ENCODE results near the gene SGSM1. TPM values are rescaled to one million over a fixed set of nuclear protein-coding genes. Genes with fewer than 3 reads are reported as not detected.

Gene SGSM1
- total RNA-seq, 4 donors from 2014 or later = 0.07 to 0.44 (median 0.41) TPM; not detected in 1

DNA sequence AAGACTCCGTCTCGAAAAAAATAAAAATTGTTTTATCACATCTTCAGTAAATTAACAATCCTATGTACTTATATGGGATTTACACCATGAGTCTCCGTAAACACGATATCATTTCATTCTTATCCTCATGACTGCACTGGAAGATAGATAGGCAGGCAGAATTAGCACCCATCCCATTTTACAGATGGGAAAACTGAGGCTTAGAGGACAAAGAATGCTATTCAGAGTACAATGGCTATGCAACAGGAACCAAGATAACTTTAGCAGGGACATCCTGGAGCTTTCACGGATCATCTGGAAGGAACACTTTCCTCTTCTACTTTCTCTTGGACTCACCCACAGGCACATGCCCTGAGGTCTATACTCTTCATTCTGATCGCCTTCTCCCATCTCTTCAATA, 14.6 kb upstream of the SGSM1 start:
- Histone ChIP-seq H3K27me3 (no peaks in the 10 kb centered on the region), H3K4me1 (no peaks in the 10 kb centered on the region), H3K27ac (no peak overlapping the region), H3K9me3 (no peaks in the 10 kb centered on the region), H3K36me3 (no peaks in the 10 kb centered on the region), H3K4me3 (no peak overlapping the region)
- intact Hi-C loops (cut with DNase I; ENCODE audit: low total_unique reads) (no loop called here), in situ Hi-C loops (cut with MboI; ENCODE audit: low sequenced_read_pairs in 4 of 4) (no loop called here)
- no peak for ATAC-seq
- TF ChIP-seq, protein P1, sequence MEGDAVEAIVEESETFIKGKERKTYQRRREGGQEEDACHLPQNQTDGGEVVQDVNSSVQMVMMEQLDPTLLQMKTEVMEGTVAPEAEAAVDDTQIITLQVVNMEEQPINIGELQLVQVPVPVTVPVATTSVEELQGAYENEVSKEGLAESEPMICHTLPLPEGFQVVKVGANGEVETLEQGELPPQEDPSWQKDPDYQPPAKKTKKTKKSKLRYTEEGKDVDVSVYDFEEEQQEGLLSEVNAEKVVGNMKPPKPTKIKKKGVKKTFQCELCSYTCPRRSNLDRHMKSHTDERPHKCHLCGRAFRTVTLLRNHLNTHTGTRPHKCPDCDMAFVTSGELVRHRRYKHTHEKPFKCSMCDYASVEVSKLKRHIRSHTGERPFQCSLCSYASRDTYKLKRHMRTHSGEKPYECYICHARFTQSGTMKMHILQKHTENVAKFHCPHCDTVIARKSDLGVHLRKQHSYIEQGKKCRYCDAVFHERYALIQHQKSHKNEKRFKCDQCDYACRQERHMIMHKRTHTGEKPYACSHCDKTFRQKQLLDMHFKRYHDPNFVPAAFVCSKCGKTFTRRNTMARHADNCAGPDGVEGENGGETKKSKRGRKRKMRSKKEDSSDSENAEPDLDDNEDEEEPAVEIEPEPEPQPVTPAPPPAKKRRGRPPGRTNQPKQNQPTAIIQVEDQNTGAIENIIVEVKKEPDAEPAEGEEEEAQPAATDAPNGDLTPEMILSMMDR (IDR thresholded peaks at IDR 0.05 in 4 of 5, conservative IDR thresholded peaks at IDR 0.05 in 1 of 5) = no peak
- no peak for TF ChIP-seq POLR2A (IDR thresholded peaks at IDR 0.05)
- no peak for DNase-seq

DNA sequence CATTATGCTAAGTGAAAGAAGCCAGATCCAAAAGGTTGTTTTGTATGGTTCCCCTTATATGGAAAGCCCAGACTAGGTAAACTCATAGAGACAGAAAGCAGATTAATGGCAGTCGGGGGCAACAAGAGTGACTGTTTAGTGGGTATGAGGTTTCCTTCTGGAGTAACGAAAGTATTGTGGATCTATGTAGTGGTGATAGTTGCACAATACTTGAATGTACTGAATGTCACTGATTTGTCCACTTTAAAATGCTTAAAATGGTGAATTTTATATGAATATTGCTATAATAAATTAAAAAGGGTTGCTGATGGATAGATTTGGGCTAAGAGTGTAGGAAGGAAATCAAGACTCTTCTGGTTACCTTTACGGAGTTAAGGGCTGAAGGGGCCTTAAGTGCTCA, 10.0 kb upstream of the SGSM1 start:
- TF ChIP-seq, protein P1 (IDR thresholded peaks at IDR 0.05 in 4 of 5, conservative IDR thresholded peaks at IDR 0.05 in 1 of 5) = no peak
- no peak for TF ChIP-seq POLR2A (IDR thresholded peaks at IDR 0.05)
- Histone ChIP-seq H3K27me3 (no peaks in the 10 kb centered on the region), H3K9me3 (no peaks in the 10 kb centered on the region), H3K4me1 (no peaks in the 10 kb centered on the region), H3K4me3 (no peak overlapping the region), H3K27ac (no peak overlapping the region), H3K36me3 (no peaks in the 10 kb centered on the region)
- DNase-seq (no peak), ATAC-seq (no peak)
- in situ Hi-C loops (cut with MboI; ENCODE audit: low sequenced_read_pairs in 4 of 4) = no loop called here
- intact Hi-C loops (cut with DNase I; ENCODE audit: low total_unique reads) = no loop called here

DNA sequence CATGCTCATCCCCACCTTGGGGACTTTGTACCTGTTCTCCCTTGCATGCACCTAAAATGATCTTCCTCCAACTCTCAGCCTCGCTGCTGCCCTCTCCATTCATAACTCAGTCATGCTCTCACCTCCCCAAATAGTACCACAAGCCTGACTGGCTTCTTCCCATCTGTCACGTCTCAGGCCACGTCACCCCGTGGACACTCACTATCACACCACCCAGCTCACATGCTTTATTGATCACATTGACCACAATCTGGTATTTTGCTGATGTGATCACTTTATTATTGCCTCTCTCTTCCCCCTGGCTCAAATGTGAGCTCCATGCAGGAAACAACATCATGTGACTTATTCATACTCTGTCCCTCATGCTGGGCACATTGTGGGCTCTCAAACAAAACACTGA, 9.2 kb upstream of the SGSM1 start:
- no peak for TF ChIP-seq POLR2A (IDR thresholded peaks at IDR 0.05)
- TF ChIP-seq, protein P1 (IDR thresholded peaks at IDR 0.05 in 4 of 5, conservative IDR thresholded peaks at IDR 0.05 in 1 of 5) = no peak
- H3K27me3 ChIP-seq = no peaks in the 10 kb centered on the region
- H3K4me1 ChIP-seq = no peaks in the 10 kb centered on the region
- ATAC-seq (no peak), DNase-seq (no peak)
- H3K4me3 ChIP-seq = no peak overlapping the region
- no peak overlapping the region for H3K27ac ChIP-seq
- no peaks in the 10 kb centered on the region for H3K36me3 ChIP-seq
- intact Hi-C loops (cut with DNase I; ENCODE audit: low total_unique reads) = no loop called here
- H3K9me3 ChIP-seq = no peaks in the 10 kb centered on the region
- in situ Hi-C loops (cut with MboI; ENCODE audit: low sequenced_read_pairs in 4 of 4) = no loop called here

GRCh38 chr22:24801901-24802465, 4.0 kb upstream of the SGSM1 start:
- TF ChIP-seq, protein P1 (IDR thresholded peaks at IDR 0.05 in 4 of 5, conservative IDR thresholded peaks at IDR 0.05 in 1 of 5) = no peak
- no peak for TF ChIP-seq POLR2A (IDR thresholded peaks at IDR 0.05)
- H3K4me1 ChIP-seq = no peaks in the 10 kb centered on the region

GRCh38 chr22:24803064-24803542, 2.9 kb upstream of the SGSM1 start:
- no peaks in the 10 kb centered on the region for H3K36me3 ChIP-seq
- H3K9me3 ChIP-seq = no peaks in the 10 kb centered on the region
- no peaks in the 10 kb centered on the region for H3K27me3 ChIP-seq
- ATAC-seq (peak in 1 of 2 donors; percentile 41), DNase-seq (no peak)
- in situ Hi-C loops (cut with MboI; ENCODE audit: low sequenced_read_pairs in 4 of 4) (no loop called here), intact Hi-C loops (cut with DNase I; ENCODE audit: low total_unique reads) (loop anchor here (5.0 kb wide), 1 partner anchor 36 kb away; no protein-coding TSS in a partner anchor)
- no peak for TF ChIP-seq POLR2A (IDR thresholded peaks at IDR 0.05)
- TF ChIP-seq, protein P1 (IDR thresholded peaks at IDR 0.05 in 4 of 5, conservative IDR thresholded peaks at IDR 0.05 in 1 of 5) = peak; percentile 51 to 85 (median 62)
- no peak overlapping the region for H3K4me3 ChIP-seq
- H3K4me1 ChIP-seq = no peaks in the 10 kb centered on the region
- H3K27ac ChIP-seq = no peak overlapping the region

More at GRCh38 chr22:24801901-24802465, 4.0 kb upstream of the SGSM1 start:
- no peaks in the 10 kb centered on the region for H3K36me3 ChIP-seq
- H3K4me3 ChIP-seq = no peak overlapping the region
- H3K9me3 ChIP-seq = no peaks in the 10 kb centered on the region
- intact Hi-C loops (cut with DNase I; ENCODE audit: low total_unique reads) = loop anchor here (5.0 kb wide), 1 partner anchor 35 kb away; no protein-coding TSS in a partner anchor
- no peaks in the 10 kb centered on the region for H3K27me3 ChIP-seq
- ATAC-seq (no peak), DNase-seq (no peak)
- in situ Hi-C loops (cut with MboI; ENCODE audit: low sequenced_read_pairs in 4 of 4) = no loop called here
- H3K27ac ChIP-seq = no peak overlapping the region

All from gastrocnemius medialis (tissue), 4 donors.